Retinal pigment epithelial cell (primary cell): ENCODE measurements around the gene ARHGAP23.

ENCODE experiments used
- DNase-seq: peaks from one replicate; pipeline ENCODE4 v3.0.0-alpha.2; 2010; ENCODE audit warnings: low read depth
- H3K4me3 ChIP-seq: 2 replicates; pipeline ENCODE4 v1.5.1; 2011; ENCODE audit warnings: mild to moderate bottlenecking, low read length, control low read depth, moderate library complexity
- CTCF ChIP-seq: conservative IDR thresholded peaks from 2 replicates; pipeline ENCODE4 v1.5.1; 2011; ENCODE audit warnings: low read depth, low read length, control low read depth, inconsistent platforms

Gene ARHGAP23

GRCh38 chr17:38456031-38456815, 28.0 kb downstream of the ARHGAP23 start:
- TF ChIP-seq CTCF = peak; percentile 55
- DNase-seq = no peak
- peak overlapping the region; percentile 70 for H3K4me3 ChIP-seq

GRCh38 chr17:38457577-38458371, 29.5 kb downstream of the ARHGAP23 start:
- no peak for TF ChIP-seq CTCF
- no peak for DNase-seq
- H3K4me3 ChIP-seq = no peak overlapping the region

GRCh38 chr17:38458521-38458920, 30.3 kb downstream of the ARHGAP23 start:
- H3K4me3 ChIP-seq = no peak overlapping the region
- DNase-seq = no peak
- TF ChIP-seq CTCF = no peak

- no peak for TF ChIP-seq CTCF
- no peak for DNase-seq
- no peak overlapping the region for H3K4me3 ChIP-seq
Measured at GRCh38 chr17:38459567-38459966, 31.3 kb downstream of the ARHGAP23 start.

- no peak for TF ChIP-seq CTCF
- no peak for DNase-seq
- H3K4me3 ChIP-seq = no peak overlapping the region
Measured at GRCh38 chr17:38460082-38460715, 31.9 kb downstream of the ARHGAP23 start.

GRCh38 chr17:38460716-38461630, 32.7 kb downstream of the ARHGAP23 start:
- no peak for DNase-seq
- no peak overlapping the region for H3K4me3 ChIP-seq
- no peak for TF ChIP-seq CTCF
